MM.1S (cell line): ENCODE data around the gene RNF214.

Experiments
- EZH2 ChIP-seq: fragments of 300-600 bp; sonication (generic); optimal IDR thresholded peaks from 2 replicates; pipeline ENCODE3; 2017; ENCODE audit warnings: low read depth, mild to moderate bottlenecking, antibody characterized with exemption, low read length, mixed read lengths
- EZH2phosphoT487 ChIP-seq: fragments of 300-600 bp; sonication (generic); IDR thresholded peaks from 2 replicates; pipeline ENCODE4 v1.6.1; 2018; ENCODE audit warnings: antibody characterized with exemption, low read length
- TF ChIP-seq, protein P1 (sequence below): fragments of 300-600 bp; sonication (generic); IDR thresholded peaks from 2 replicates; pipeline ENCODE4 v1.5.1; 2016; ENCODE audit warnings: antibody characterized with exemption, low read length, mixed read lengths

DNA sequence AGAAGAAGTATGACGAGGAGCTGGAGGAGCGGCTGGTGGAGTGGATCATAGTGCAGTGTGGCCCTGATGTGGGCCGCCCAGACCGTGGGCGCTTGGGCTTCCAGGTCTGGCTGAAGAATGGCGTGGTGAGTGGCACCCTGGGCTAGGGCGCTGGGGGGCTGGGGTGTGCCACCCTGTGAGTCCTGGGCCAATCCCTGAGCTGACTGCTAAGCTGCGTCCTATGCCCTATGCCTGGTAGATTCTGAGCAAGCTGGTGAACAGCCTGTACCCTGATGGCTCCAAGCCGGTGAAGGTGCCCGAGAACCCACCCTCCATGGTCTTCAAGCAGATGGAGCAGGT, 29.4 kb upstream of the RNF214 start:
- TF ChIP-seq, protein P1, sequence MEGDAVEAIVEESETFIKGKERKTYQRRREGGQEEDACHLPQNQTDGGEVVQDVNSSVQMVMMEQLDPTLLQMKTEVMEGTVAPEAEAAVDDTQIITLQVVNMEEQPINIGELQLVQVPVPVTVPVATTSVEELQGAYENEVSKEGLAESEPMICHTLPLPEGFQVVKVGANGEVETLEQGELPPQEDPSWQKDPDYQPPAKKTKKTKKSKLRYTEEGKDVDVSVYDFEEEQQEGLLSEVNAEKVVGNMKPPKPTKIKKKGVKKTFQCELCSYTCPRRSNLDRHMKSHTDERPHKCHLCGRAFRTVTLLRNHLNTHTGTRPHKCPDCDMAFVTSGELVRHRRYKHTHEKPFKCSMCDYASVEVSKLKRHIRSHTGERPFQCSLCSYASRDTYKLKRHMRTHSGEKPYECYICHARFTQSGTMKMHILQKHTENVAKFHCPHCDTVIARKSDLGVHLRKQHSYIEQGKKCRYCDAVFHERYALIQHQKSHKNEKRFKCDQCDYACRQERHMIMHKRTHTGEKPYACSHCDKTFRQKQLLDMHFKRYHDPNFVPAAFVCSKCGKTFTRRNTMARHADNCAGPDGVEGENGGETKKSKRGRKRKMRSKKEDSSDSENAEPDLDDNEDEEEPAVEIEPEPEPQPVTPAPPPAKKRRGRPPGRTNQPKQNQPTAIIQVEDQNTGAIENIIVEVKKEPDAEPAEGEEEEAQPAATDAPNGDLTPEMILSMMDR = no peak
- TF ChIP-seq EZH2phosphoT487 (no peak), EZH2 (no peak)
